H1 (cell line): ENCODE data around the gene TM9SF2. TPM values are rescaled to one million over a fixed set of nuclear protein-coding genes. Genes with fewer than 3 reads are reported as not detected.
A peak's percentile ranks its signal among the peaks of the same experiment; 100 is the strongest.

Source experiments
- CTCF ChIA-PET: fragments of 300-600 bp; sonication (Branson Sonifier 250); formaldehyde crosslinking; loops from one replicate; lab custom pipeline; 2021; ENCODE audit not compliant: partially characterized antibody; lab: Charles Lee
- POLR2A ChIA-PET: fragments of 300-600 bp; sonication (Branson Sonifier 250); formaldehyde crosslinking; loops from one replicate; lab custom pipeline; 2021; ENCODE audit warnings: inconsistent platforms; ENCODE audit not compliant: partially characterized antibody; lab: Charles Lee
- DNase-seq, 2 experiments: peaks; one replicate each; pipeline versions ENCODE4 v3.0.0 to v3.0.0-alpha.2; 2010 to 2022; ENCODE audit warnings: low spot score in 2 of 2, low read depth in 1 of 2, mixed read lengths in 1 of 2
- FAIRE-seq: peaks from 2 replicates; lab custom pipeline; 2011; peaks lifted over from hg19 to GRCh38; lab: Jason Lieb, UNC
- H2AFZ ChIP-seq: 2 replicates; pipeline ENCODE4 v1.8.1; 2012; ENCODE audit warnings: low read length, inconsistent platforms
- H2AK5ac ChIP-seq: 2 replicates; pipeline ENCODE4 v1.6.1; 2013; ENCODE audit warnings: low read depth, low read length
- H2BK120ac ChIP-seq: replicated peaks from 2 replicates; pipeline ENCODE3; 2013; ENCODE audit warnings: low read depth, low read length, inconsistent platforms
- H2BK12ac ChIP-seq: 2 replicates; pipeline ENCODE4 v1.6.1; 2013; ENCODE audit warnings: low read depth, low read length
- H2BK15ac ChIP-seq: 2 replicates; pipeline ENCODE4 v1.6.1; 2013; ENCODE audit warnings: low read length
- H2BK20ac ChIP-seq: 2 replicates; pipeline ENCODE4 v1.6.1; 2013; ENCODE audit warnings: low read length
- H2BK5ac ChIP-seq: 2 replicates; pipeline ENCODE4 v1.6.1; 2013; ENCODE audit warnings: low read depth, low read length
- H3K14ac ChIP-seq: 2 replicates; pipeline ENCODE4 v1.6.1; 2013; ENCODE audit warnings: inconsistent platforms; ENCODE audit not compliant: insufficient read length
- H3K18ac ChIP-seq: 2 replicates; pipeline ENCODE4 v1.6.1; 2013; ENCODE audit warnings: low read length; ENCODE audit errors: extremely low read depth
- H3K23ac ChIP-seq: 2 replicates; pipeline ENCODE4 v1.6.1; 2013; ENCODE audit warnings: inconsistent platforms; ENCODE audit not compliant: insufficient read length
- H3K23me2 ChIP-seq: 2 replicates; pipeline ENCODE4 v1.6.1; 2013; ENCODE audit warnings: low read depth, low read length
- H3K27ac ChIP-seq: 2 replicates; pipeline ENCODE4 v1.6.1; 2011; ENCODE audit warnings: low read depth, low read length, inconsistent platforms
- H3K27me3 ChIP-seq, 4 experiments: replicated peaks in 1 of 4; 1 replicate in 1 of 4; 2 replicates in 3 of 4; pipeline versions ENCODE4 v1.6.1 to v1.8.1; 2011 to 2013; ENCODE audit warnings: low read length in 3 of 4, mild to moderate bottlenecking in 3 of 4, inconsistent platforms in 2 of 4, mixed read lengths in 2 of 4, moderate library complexity in 1 of 4; ENCODE audit not compliant: control insufficient read depth in 3 of 4, insufficient read depth in 3 of 4; ENCODE audit errors: extremely low read depth in 1 of 4
- H3K36me3 ChIP-seq, 4 experiments: 2 replicates each; pipeline versions ENCODE4 v1.6.1 to v1.8.1; 2011 to 2013; ENCODE audit warnings: mild to moderate bottlenecking in 4 of 4, low read length in 3 of 4, moderate library complexity in 2 of 4, control low read depth in 1 of 4, inconsistent platforms in 1 of 4; ENCODE audit not compliant: insufficient read depth in 4 of 4, control insufficient read depth in 2 of 4
- H3K4ac ChIP-seq: replicated peaks from 2 replicates; pipeline ENCODE3; 2013; ENCODE audit warnings: low read length, low read depth, mixed read lengths, inconsistent platforms; ENCODE audit not compliant: insufficient read length
- H3K4me1 ChIP-seq, 4 experiments: replicated peaks in 1 of 4; 1 replicate in 1 of 4; 2 replicates in 3 of 4; pipeline versions ENCODE4 v1.6.1 to v1.8.1; 2011 to 2013; ENCODE audit warnings: low read length in 3 of 4, inconsistent platforms in 2 of 4, mixed read lengths in 1 of 4; ENCODE audit not compliant: insufficient read depth in 4 of 4, control insufficient read depth in 3 of 4
- H3K4me2 ChIP-seq, 2 experiments: 2 replicates each; pipeline versions ENCODE4 v1.6.1 to v1.8.1; 2011 to 2013; ENCODE audit warnings: low read depth in 2 of 2, low read length in 2 of 2, control low read depth in 1 of 2, inconsistent platforms in 1 of 2, mild to moderate bottlenecking in 1 of 2; ENCODE audit not compliant: insufficient read depth in 1 of 2
- H3K4me3 ChIP-seq, 4 experiments: fragments of 200-600, 300-600 bp in 1 of 4; sonication (generic), shearing (Covaris generic), sonication (Bioruptor Twin) in 1 of 4; 2 replicates each; pipeline versions ENCODE4 v1.5.1 to v1.8.1; 2011 to 2016; ENCODE audit warnings: low read length in 4 of 4, low read depth in 3 of 4, control low read depth in 2 of 4, inconsistent platforms in 2 of 4, mild to moderate bottlenecking in 2 of 4, mixed read lengths in 1 of 4, moderate library complexity in 1 of 4; ENCODE audit not compliant: insufficient read depth in 2 of 4; ENCODE audit errors: extremely low read depth in 1 of 4
- H3K56ac ChIP-seq: replicated peaks from 2 replicates; pipeline ENCODE3; 2013; ENCODE audit warnings: low read depth, mild to moderate bottlenecking, mixed read lengths, low read length, inconsistent platforms; ENCODE audit not compliant: insufficient read length
- H3K79me1 ChIP-seq: 2 replicates; pipeline ENCODE4 v1.6.1; 2013; ENCODE audit warnings: low read depth, low read length, control low read depth
- H3K79me2 ChIP-seq, 2 experiments: 2 replicates each; pipeline versions ENCODE4 v1.6.1 to v1.8.1; 2012 to 2013; ENCODE audit warnings: low read length in 2 of 2, mild to moderate bottlenecking in 2 of 2, inconsistent platforms in 1 of 2; ENCODE audit not compliant: insufficient read depth in 2 of 2, control insufficient read depth in 1 of 2
- H3K9ac ChIP-seq, 4 experiments: replicated peaks in 1 of 4; 1 replicate in 1 of 4; 2 replicates in 3 of 4; pipeline versions ENCODE4 v1.6.1 to v1.8.1; 2011 to 2013; ENCODE audit warnings: low read depth in 3 of 4, low read length in 3 of 4, control low read depth in 2 of 4, mild to moderate bottlenecking in 2 of 4, moderate library complexity in 2 of 4, inconsistent platforms in 1 of 4; ENCODE audit errors: extremely low read depth in 1 of 4
- H3K9me3 ChIP-seq, 2 experiments: 2 replicates each; pipeline versions ENCODE4 v1.6.1 to v1.8.1; 2012 to 2013; ENCODE audit warnings: mild to moderate bottlenecking in 2 of 2, moderate library complexity in 2 of 2, control low read depth in 1 of 2, inconsistent platforms in 1 of 2, low read depth in 1 of 2, low read length in 1 of 2, mixed read lengths in 1 of 2; ENCODE audit not compliant: insufficient read depth in 2 of 2
- H4K20me1 ChIP-seq, 2 experiments: replicated peaks in 1 of 2; 2 replicates each; pipeline versions ENCODE3 to v1.8.1; 2011 to 2013; ENCODE audit warnings: inconsistent platforms in 2 of 2, low read length in 2 of 2, mild to moderate bottlenecking in 1 of 2; ENCODE audit not compliant: insufficient read depth in 2 of 2, control insufficient read depth in 1 of 2
- H4K5ac ChIP-seq: 2 replicates; pipeline ENCODE4 v1.6.1; 2013; ENCODE audit warnings: low read length, low read depth, mixed read lengths, inconsistent platforms; ENCODE audit not compliant: insufficient read length
- H4K8ac ChIP-seq: 2 replicates; pipeline ENCODE4 v1.8.0; 2013; ENCODE audit warnings: mild to moderate bottlenecking, moderate library complexity, low read length, inconsistent platforms; ENCODE audit not compliant: insufficient read depth; ENCODE audit errors: extremely low read depth
- H4K91ac ChIP-seq: replicated peaks from 2 replicates; pipeline ENCODE3; 2013; ENCODE audit warnings: low read length, mixed read lengths, inconsistent platforms; ENCODE audit not compliant: insufficient read length
- E2F6 ChIP-seq: IDR thresholded peaks from 2 replicates; pipeline ENCODE4 v1.6.1; 2012; ENCODE audit warnings: inconsistent platforms
- MAX ChIP-seq: IDR thresholded peaks from 2 replicates; pipeline ENCODE4 v1.6.1; 2012; ENCODE audit warnings: inconsistent platforms
- POU5F1 ChIP-seq: IDR thresholded peaks from 2 replicates; pipeline ENCODE4 v1.6.1; 2011; ENCODE audit warnings: low read depth, mild to moderate bottlenecking, low read length, moderate library complexity
- SP1 ChIP-seq: IDR thresholded peaks from 2 replicates; pipeline ENCODE4 v1.6.1; 2011; ENCODE audit warnings: low read depth, low read length
- WGBS, 2 experiments: shearing (Covaris generic) in 1 of 2; methylation state at CpG; one replicate each; pipeline versions ENCODE4 v1.1.6 to v1.1.7; 2013 to 2015; ENCODE audit warnings: low lambda C conversion rate in 2 of 2, mixed read lengths in 2 of 2, inconsistent platforms in 1 of 2, low coverage in 1 of 2, missing lambda C conversion rate in 1 of 2; ENCODE audit not compliant: insufficient replicate concordance in 2 of 2, insufficient coverage in 1 of 2, insufficient read length in 1 of 2; ENCODE audit errors: extremely low coverage in 1 of 2, missing lambda C conversion rate in 1 of 2; 5-methylcytosine and 5-hydroxymethylcytosine counted together
- polyA plus RNA-seq, 7 experiments: library from polyadenylated mRNA; depleted of rRNA in 3 of 7; stranded (reverse) in 5 of 7; unstranded in 2 of 7; fragments of >200 nt in 5 of 7; fragments of 200-250 nt in 2 of 7; gene quantifications; 1 replicate in 5 of 7; 2 replicates in 1 of 7; 4 replicates in 1 of 7; pipeline versions ENCODE4 v1.2.1 to v1.2.3, GENCODE V29; 2011 to 2013; ENCODE audit warnings: missing spikeins in 2 of 7, mixed read lengths in 2 of 7
- total RNA-seq: library from RNA; stranded (reverse); fragmentation: NEBNext Ultra II Directional; extraction: Animal tissue kit (Norgen Biotek cat#: 25700); gene quantifications from 2 replicates; pipeline ENCODE4 v1.2.1, GENCODE V29; 2021

TM9SF2 gene
- total and polyA plus RNA-seq, 2 of the 8 experiments (the other 6 are each of a cell fraction or from before 2014, with no cell fraction given), result 68.0 to 101 TPM

- H2AK5ac ChIP-seq, result no peak overlapping the region
- no peaks in the 10 kb centered on the region for H3K23me2 ChIP-seq
- H3K27me3 ChIP-seq, result no peaks in the 10 kb centered on the region
- no peaks in the 10 kb centered on the region for H4K20me1 ChIP-seq
- 71% methylated on average over 17 of the region's 18 CpGs; no CpG with 5 or more reads in 1 of the 2 experiments for WGBS, 2 experiments
- H3K18ac ChIP-seq, result no peak overlapping the region
- no peak overlapping the region for H3K4ac ChIP-seq
- H3K79me2 ChIP-seq, result no peaks in the 10 kb centered on the region
- ChIA-PET POLR2A (interaction anchor here (1.0 to 1.3 kb wide), 2 partner anchors 9 to 113 kb away, joined by 3 read pairs; no protein-coding TSS in a partner anchor), CTCF (interaction anchor here (0.6 to 0.7 kb wide), 3 partner anchors 35 to 132 kb away, joined by 3 read pairs; no protein-coding TSS in a partner anchor)
- no peak overlapping the region for H3K14ac ChIP-seq
- H3K23ac ChIP-seq, result no peak overlapping the region
- no peak overlapping the region for H3K9ac ChIP-seq
- H3K56ac ChIP-seq, result no peak overlapping the region
- H2BK15ac ChIP-seq, result no peak overlapping the region
- no peaks in the 10 kb centered on the region for H3K36me3 ChIP-seq
- no peaks in the 10 kb centered on the region; a peak in 1 of 4 replicates for H3K9me3 ChIP-seq
- H2BK120ac ChIP-seq, result no peak overlapping the region
- H2BK5ac ChIP-seq, result no peak overlapping the region
- no peak overlapping the region for H4K5ac ChIP-seq
- no peak overlapping the region for H4K8ac ChIP-seq
- no peak overlapping the region for H2BK12ac ChIP-seq
- H3K4me1 ChIP-seq, result no peaks in the 10 kb centered on the region; a peak in 1 of 7 replicates
- H3K79me1 ChIP-seq, result no peaks in the 10 kb centered on the region; the same call in 1 of the 2 replicates
- TF ChIP-seq E2F6, result 0 out of 2 replicates have a peak, but pooled peaks have one; percentile 16
- no peak for TF ChIP-seq SP1
- TF ChIP-seq POU5F1, result no peak
- TF ChIP-seq MAX, result peak; percentile 3; the same call in 1 of the 2 replicates
- no peak overlapping the region for H3K27ac ChIP-seq
- no peak overlapping the region for H2AFZ ChIP-seq
- no peak overlapping the region for H3K4me3 ChIP-seq
- FAIRE-seq (no peak), DNase-seq (peak in 1 of 2 experiments; percentile 71)
- no peak overlapping the region for H2BK20ac ChIP-seq
- no peak overlapping the region for H3K4me2 ChIP-seq
- no peak overlapping the region for H4K91ac ChIP-seq
Measured at GRCh38 chr13:99575376-99576120, 74.3 kb downstream of the TM9SF2 start.
